NK-92 treated with Interleukin-12 subunit alpha and Interleukin-12 subunit beta, amount 100 ng/mL, for 24 hours (cell line): ENCODE data around the gene FAM184B.
"Not testable (repeated sequence)": the region's sequence is repeated elsewhere in the genome, so short reads cannot be mapped to it uniquely, and the experiment has no call there.

ENCODE experiments used
- DNase-seq: peaks from one replicate; lab custom pipeline; 2025; lab: John Stamatoyannopoulos, UW

Gene FAM184B

GRCh38 chr4:17718471-17718870, 63.0 kb downstream of the FAM184B start:
- no peak for DNase-seq

- no peak for DNase-seq
These were observed 64.1 kb downstream of the FAM184B start for GRCh38 chr4:17717301-17717700.

GRCh38 chr4:17715511-17715910, 65.9 kb downstream of the FAM184B start:
- DNase-seq = no peak

DNA sequence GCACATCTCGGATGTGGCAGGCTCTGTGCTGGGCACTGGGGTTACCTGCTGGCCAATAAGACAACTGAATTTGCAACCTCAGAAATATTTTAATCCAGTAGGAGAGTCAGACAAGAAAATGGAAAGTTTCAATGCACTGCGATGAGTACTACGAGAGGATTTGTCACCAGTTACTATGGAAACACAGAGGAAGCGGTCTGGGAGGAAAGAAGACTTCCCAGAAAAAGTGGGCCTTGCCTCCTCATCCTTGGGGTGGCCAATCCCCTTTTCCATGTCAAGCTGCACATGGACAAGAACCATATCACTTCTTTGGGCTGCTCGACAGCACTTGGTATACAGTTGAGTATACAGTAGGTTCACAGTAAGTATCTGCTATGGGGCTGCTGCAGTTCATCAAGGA, 67.6 kb downstream of the FAM184B start:
- DNase-seq = no peak

DNA sequence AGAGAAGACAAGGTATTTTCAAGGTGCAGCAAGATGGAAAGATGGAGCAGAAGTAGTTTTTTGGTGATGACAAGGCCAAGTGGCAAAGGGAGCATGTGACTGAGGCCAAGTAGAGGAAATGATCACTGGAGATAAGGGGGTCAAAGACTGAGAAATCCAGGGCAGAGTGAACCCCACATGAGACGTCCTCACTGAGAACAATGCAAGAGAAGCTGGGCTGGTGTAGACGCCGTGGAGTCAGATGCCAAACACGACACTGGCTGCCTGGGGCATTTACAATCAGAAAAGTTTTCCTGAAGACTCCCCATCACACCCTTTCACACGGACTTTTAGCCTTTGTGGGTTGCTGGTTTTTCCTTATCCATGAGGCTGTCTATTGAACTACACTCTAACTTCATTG, 69.3 kb downstream of the FAM184B start:
- no peak for DNase-seq

DNA sequence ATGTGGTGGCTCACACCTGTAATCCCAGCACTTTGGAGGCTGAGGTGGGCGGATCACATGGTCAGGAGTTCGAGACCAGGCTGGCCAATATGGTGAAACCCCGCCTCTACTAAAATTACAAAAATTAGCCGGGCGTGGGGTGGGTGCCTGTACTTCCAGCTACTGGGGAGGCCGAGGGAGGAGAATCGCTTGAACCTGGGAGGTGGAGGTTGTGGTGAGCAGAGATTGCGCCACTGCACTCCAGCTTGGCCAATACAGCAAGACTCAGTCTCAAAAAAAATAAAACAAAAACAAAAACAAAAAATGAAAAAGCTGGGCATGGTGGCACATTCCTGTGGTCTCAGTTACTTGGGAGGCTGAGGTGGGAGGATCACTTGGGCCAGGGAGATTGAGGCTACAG, 70.2 kb downstream of the FAM184B start:
- not testable (repeated sequence) for DNase-seq

GRCh38 chr4:17709763-17710068, 71.7 kb downstream of the FAM184B start:
- DNase-seq = no peak

DNA sequence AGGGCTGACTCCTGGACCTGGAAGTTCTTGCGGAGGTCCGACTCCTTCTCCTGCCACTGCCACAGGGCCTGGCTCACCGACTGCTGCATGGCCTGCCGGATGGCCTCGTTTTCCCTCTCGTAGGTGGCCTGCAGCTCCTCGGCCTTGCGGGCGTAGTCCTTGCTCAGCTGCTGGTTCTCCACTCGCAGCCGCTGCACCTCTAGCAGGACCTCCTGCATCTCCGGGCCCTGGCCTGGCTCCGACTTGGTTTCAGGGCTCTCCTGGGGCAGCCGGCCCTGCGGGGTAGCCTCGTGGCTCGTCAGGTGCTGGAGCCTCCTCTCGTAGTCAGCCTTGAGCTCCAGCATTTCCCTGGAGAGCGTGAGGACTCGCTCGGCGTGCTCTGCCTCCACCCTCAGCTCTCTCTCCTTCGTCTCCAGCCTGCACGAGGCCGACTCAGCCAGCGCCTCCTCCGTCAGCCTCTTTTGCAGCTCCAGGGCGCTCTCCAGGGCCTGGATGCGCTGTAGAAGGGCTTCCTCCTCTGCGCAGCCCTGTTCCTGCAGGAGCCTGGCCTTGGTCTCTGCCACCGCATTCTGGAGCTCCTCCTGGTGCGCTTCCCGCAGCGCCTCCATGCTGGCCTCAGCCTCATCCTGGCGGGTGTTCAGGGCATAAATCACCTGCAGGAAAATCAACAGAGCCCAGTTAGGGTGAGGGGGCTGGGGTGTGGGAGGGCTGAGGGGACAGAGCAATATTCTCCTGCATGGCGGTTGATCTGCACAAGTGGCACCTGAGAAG, 72.2 kb downstream of the FAM184B start:
- DNase-seq = no peak

- DNase-seq = no peak
These were observed 73.8 kb downstream of the FAM184B start for GRCh38 chr4:17707671-17708070.

DNA sequence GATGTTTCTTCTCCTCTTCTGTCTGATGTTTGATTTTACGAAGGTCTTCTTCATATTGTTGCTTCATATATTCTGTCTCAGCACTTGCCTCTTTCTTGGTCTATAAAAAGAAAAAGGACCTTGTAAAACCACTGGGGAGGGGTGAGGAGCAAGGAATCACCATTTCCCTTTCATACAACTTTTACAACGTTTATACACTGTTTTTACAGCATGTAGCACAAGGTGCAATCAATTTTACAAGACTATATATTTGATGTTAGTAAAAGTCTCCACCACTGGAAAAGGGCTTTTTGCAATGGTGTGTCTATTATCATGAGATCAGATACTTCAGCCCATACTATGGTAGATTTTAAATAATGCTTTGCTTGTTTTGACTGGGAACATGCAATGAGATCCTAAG, 76.3 kb downstream of the FAM184B start:
- DNase-seq = no peak

DNA sequence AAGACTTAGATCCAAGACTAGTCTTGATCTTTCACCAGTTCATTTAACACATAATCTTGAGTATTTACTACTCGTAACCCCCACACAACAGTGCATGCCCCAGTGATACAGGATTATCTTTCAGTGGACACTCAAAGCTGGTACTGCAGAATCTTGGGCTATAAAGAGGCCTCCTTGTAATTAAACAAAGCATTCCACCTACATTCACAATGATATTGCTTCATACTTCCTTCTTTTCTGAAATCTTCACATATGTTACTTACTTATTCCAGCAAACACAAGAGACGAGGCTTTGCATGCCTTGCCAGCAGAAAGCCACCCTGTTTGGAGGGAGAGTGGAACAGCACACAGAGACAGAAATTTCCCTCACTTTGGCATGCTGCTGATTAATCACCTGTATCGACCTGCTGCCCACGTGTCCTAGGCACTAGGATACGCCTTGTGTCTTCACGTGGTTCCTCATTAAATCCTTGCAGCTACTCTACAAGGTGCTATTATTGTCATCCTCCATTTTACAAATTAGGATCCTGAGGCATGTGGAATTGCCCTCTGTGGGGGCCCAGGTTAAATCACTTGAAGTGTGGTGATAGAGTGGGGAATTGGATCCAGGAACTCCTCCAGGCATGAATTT, 77.3 kb downstream of the FAM184B start:
- no peak for DNase-seq

DNA sequence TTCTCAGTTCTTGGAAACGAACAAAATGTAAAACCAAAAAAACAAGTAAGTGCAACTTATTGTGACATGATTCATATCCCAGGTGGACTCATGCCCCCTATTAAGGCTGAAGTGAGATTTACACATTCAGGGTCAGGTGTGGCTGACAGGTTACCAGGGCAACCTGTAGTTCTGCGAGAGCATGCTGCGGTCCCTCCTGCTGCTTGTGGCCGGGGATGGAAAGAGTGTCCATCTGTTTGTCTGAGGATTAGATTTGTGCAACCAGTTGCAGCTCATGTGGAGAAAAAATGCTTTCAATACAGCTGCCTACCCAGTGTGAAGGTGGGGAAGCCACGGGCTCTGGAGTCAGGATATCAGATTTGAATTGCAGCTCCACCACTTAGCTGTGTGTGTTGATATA, 78.8 kb downstream of the FAM184B start:
- no peak for DNase-seq

GRCh38 chr4:17701882-17702281, 79.5 kb downstream of the FAM184B start:
- DNase-seq = no peak

- DNase-seq = no peak
These were observed 80.1 kb downstream of the FAM184B start for GRCh38 chr4:17701138-17701839.

- DNase-seq = no peak
These were observed 82.0 kb downstream of the FAM184B start for GRCh38 chr4:17699380-17699779.

DNA sequence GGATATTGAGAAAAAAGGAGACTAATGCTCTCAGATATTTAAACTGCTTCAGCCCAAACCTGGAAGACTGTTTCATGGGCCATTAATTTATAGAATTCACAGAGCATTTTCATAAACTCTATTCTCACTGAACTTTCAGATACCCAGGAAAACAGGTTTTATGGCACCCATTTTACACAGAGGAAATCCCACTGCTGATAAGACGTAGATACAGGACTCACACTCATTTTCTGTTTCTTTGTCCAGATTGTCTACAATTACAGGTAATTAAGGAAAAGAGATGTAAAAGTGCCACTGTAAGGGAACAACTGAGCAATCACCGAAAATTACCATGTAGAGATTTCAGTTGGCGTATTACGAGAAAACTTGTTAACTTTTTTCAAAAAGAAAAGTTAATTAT, 83.3 kb downstream of the FAM184B start:
- DNase-seq = no peak

GRCh38 chr4:17695341-17695740, 86.1 kb downstream of the FAM184B start:
- no peak for DNase-seq

DNA sequence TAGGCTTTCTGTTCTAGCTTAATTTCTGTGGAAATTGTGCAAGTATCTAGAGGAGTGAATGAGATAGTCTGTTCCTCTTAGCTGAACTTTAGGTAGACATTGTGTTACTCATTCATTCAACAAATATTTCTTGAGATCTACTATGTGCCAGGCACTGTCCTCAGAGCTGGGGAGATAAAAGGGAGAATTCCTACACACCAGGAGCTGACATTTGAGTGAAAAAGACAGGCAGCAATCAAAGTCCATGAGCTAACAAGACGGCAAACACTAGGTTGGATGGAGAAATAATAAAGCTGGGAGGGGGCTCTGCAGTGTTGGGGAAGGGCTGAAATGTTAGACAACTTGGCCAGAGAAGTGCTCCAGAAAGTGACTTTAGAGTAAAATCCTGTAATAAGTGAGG, 86.9 kb downstream of the FAM184B start:
- DNase-seq = no peak

DNA sequence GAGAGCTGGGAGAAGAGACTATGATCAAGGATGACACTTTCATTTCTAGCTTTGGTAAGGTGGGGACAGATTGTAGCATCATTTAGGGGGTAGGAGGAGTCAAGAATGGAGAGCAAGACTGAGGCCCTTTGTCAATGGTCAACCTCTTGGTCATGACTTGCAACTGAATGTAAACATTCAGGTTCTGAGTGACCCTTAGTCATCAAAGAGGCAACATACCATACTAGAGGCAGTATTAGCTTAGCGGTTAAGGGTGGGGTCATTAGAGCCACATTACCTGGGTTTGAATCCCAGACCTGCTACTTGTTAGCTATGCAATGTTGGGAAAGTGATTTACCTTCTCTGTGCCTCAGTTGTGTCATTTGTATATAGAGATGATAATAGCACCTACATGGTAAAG, 90.5 kb downstream of the FAM184B start:
- no peak for DNase-seq

DNA sequence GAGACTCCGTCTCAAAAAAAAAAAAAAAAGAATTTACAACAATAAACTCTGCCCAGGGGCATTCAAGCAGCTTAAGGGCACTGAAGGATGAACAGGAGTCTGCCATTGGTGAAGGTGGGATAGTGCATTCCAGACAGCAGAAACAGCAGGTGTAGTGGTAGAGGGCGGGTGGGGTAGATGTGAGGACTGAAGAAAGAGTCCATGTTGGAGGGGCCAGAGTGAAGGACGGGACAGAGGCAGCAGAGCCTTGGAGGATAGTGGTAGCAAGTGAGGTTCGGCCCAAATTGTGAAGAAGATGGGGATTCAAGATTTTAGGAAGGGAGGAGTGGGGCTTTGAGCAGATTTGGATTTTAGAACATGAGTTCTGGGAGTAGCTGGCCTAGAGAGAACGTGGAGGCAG, 91.3 kb downstream of the FAM184B start:
- no peak for DNase-seq

GRCh38 chr4:17688011-17688441, 93.4 kb downstream of the FAM184B start:
- no peak for DNase-seq

GRCh38 chr4:17687237-17687857, 94.1 kb downstream of the FAM184B start:
- no peak for DNase-seq

DNA sequence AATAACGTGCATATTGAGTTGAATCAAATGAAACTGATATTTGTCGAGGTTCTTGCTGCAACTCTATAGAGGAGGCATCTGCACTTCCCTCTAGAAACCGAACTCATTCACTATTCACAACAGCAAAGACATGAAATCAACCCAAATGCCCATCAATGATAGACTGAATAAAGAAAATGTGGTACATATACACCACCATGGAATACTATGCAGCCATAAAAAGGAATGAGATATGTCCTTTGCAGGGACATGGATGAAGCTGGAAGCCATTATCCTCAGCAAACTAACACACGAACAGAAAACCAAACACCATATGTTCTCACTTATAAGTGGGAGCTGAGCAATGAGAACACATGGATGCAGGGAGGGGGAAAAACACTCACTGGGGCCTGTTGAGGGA, 96.8 kb downstream of the FAM184B start:
- not testable (repeated sequence) for DNase-seq
